LNCaP clone FGC (cell line): Measurements from ENCODE around the gene CAPNS1.
A peak's percentile ranks its signal among the peaks of the same experiment; 100 is the strongest.

Experiments used
- DNase-seq: peaks from one replicate; pipeline ENCODE4 v3.0.0-alpha.2; 2011; ENCODE audit warnings: low read depth
- H3K4me3 ChIP-seq: 2 replicates; pipeline ENCODE4 v1.5.1; 2011; ENCODE audit warnings: mild to moderate bottlenecking, low read depth, low read length, control low read depth
- CTCF ChIP-seq: IDR thresholded peaks from 2 replicates; pipeline ENCODE4 v1.5.1; 2012; ENCODE audit warnings: mild to moderate bottlenecking; ENCODE audit not compliant: control insufficient read depth, insufficient read depth; ENCODE audit errors: extremely low read depth

Gene CAPNS1

GRCh38 chr19:36106991-36107390 lies 32.9 kb upstream of the CAPNS1 start:
- DNase-seq: no peak
- H3K4me3 ChIP-seq: no peak overlapping the region
- TF ChIP-seq CTCF: no peak

- H3K4me3 ChIP-seq: no peak overlapping the region
- no peak for DNase-seq
- no peak for TF ChIP-seq CTCF
Measured at GRCh38 chr19:36108684-36109083, 31.2 kb upstream of the CAPNS1 start.

- no peak for DNase-seq
- no peak for TF ChIP-seq CTCF
- no peak within 1 kb of the TSS for H3K4me3 ChIP-seq
Measured at GRCh38 chr19:36110487-36111199, 29.2 kb upstream of the CAPNS1 start, which contains the start of gene OVOL3. OVOL3 (plus strand) TSS chr19:36111143; CDS start chr19:36111203, 60 bp downstream.

- TF ChIP-seq CTCF: no peak
- no peak overlapping the region for H3K4me3 ChIP-seq
- no peak for DNase-seq
Measured at GRCh38 chr19:36111200-36111539, 28.7 kb upstream of the CAPNS1 start.

GRCh38 chr19:36112678-36113077 lies 27.2 kb upstream of the CAPNS1 start:
- no peak for TF ChIP-seq CTCF
- no peak overlapping the region for H3K4me3 ChIP-seq
- no peak for DNase-seq

GRCh38 chr19:36113425-36113824 lies 26.4 kb upstream of the CAPNS1 start:
- peak overlapping the region; percentile 99 for H3K4me3 ChIP-seq
- TF ChIP-seq CTCF: no peak
- no peak for DNase-seq
